NCI-H2227 treated with DMSO at 0.1 percent for 48 hours (cell line): ENCODE results near the gene ENTR1.
A peak's percentile ranks its signal among the peaks of the same experiment; 100 is the strongest.

ENCODE experiments used
- DNase-seq: peaks from one replicate; lab custom pipeline; 2025; lab: John Stamatoyannopoulos, UW

The ENTR1 gene

DNA sequence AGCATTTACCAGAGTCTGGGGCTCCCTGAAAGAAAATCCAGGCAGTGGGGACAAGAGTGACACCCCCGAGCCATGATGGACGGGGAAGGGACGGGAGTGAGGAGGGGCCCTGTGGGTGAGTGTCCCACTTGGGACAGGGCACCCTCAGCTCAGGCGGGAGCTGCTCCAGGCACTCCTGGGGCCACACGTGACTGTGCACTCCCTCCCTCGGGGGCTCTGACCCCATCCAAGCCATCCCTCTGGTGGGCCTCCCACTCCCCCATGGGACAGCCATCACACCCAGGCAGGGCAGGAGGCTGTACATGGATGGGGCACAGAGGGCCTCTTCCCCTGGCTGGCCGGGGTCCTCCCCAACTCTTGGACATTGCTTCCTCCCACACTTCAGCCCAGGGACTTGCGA lies 34.0 kb downstream of the ENTR1 start:
- DNase-seq = no peak

DNA sequence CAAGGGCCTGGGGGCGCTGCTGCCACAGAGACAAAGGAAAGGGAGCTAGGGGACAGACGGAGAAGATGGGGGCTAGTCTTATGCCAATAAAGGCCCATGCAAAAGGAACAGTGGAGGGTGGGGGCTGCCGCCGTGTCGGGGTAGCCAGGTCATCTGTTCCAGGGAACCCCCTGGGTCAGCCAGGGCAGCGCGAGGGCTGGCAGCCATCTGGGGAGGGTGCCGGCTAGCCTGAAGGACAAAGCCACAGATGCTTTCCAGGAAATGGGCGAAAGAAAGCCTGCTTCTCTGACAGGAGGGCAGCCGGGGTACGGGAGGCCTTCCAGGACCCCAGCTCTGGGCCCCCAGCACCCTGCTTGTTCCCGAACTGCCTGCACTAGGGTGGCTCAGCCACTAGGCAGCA lies 35.3 kb downstream of the ENTR1 start:
- no peak for DNase-seq

DNA sequence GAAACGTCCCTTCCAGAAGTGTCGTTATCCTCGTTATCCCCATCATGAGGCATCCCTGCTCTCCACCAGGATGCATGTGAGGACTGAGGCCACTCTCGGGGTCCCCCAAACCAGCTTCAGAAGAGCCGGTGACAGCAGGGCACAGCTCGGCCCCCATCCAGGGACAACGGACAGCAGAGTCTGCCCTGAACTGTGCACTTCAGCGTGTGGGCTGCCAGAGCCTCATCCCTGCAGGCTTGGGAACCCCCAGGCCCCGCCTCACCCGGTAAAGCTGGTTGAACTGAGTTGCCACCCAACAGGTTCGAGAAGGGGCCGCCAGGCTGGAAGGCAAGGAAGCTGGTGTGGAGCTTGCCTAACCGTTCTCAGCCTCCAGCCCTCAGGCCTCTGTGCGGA lies 36.2 kb downstream of the ENTR1 start:
- no peak for DNase-seq

DNA sequence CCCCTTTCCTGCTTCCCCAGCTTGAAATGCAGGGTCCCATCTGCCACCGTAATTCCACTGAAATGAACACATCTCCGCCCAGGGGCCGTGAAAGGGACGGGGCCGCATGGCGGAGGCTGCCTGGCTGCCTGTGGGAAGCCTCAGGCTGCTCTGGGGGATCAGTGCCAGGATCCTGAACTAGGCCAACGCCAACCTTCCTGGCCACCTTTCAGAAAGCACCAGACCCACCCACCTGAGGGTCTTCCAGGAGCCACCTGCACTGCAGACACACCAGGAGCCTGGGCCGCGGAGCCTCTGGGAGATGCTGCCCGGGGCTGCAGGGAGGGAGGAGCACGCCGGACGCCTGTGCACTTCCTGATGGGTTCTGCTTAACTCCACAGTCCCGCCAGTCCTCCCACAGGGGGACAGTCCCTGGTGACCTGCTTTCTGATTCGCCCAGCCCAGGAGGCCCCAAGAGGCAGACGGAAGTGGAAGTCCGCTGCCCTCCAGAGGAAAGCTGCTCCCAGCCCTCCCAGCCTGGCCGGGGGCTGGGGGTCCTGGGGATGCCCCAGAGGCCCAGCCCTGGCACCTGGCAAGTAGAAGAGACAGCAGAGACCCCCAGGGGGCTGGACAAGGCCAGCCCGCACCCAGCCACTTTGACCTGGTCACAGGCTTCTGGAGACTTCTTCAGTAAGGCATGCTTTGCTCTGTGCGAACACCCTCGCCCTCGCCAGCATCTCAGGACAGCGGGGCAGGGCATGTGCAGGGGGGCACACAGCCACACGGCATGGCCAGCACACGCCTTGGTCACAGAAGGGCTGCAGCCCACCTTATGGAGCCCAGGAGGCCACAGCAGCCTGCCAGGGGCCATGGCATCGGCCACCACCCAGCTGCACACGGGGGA lies 36.9 kb downstream of the ENTR1 start, which contains the start of gene CARD9:
Gene CARD9 (minus strand): TSS at position 370 of the 883 bp plus-strand sequence. CDS start 1,591 bp downstream, outside the sequence.
- DNase-seq = no peak

DNA sequence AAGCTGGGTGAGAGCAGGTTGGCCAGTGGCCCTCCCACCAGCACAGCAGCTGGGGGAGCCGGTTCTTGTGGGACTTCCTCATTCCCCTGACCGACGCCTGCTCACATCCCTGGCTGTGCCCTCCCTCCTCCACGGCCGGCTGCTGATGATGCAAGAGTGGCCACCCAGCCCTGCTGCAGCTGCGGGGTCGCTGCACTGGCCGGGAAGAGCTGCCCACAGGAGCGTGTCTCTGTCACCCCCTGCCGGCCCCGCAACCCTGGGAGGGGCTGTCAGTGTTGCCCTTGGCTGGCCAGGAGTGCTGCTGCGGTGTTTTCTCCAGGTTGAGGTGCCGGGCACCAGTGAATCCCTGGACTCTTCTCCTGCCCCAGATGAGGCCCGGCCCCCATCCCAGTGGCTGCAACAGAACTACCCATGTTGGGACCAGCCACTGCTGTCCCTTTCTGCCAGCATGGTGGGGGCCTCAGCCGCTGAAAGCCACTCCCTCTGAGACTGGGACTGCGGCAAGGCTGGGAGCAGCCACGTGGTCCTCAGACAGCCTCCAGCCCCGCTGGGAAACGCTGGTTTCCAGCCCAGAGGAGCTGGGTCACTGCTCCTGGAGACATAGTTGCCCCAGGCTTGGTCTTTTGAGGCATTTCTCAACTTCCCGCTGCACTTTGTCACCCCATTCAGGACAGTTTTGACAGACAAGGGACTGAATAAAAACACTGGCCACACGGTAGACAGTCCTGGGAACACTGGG lies 37.7 kb downstream of the ENTR1 start:
- DNase-seq = no peak

DNA sequence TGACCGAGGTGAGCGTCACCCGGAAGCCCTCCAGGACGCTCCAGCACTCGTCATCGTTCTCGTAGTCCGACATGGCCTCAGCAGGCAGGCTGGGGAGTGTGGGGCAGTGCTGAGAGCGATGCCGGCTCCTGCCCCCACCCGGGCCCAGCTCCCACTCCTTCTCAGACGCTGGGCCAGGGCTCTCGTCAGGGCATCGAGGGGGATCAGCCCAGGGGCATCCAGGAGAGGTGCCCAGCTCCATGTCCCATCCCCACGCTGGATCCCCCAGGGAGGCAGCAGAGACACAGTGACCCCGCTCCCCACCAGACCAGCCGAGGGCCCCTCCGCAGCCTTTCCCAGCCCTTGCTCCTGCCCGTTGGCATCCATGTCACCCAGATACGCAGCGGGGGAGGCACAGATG lies 38.4 kb downstream of the ENTR1 start:
- no peak for DNase-seq

DNA sequence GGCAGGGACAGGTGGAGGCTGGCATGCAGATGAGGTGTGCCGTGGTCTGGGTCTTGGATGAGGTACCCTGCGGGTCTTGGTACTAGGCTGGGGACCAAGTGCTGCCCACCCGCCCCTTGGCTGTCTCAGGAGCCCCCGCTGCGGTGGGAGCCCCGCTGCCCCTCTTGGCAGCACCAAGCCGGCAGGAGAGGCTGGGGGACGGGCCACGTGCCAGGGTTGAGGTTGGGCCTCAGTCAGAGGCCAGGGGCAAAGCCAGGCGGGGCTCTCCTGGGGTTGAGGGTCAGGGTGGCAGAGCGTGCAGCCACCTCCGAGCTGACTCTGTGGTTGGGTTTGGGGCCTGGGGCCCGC lies 38.9 kb downstream of the ENTR1 start:
- DNase-seq = no peak

DNA sequence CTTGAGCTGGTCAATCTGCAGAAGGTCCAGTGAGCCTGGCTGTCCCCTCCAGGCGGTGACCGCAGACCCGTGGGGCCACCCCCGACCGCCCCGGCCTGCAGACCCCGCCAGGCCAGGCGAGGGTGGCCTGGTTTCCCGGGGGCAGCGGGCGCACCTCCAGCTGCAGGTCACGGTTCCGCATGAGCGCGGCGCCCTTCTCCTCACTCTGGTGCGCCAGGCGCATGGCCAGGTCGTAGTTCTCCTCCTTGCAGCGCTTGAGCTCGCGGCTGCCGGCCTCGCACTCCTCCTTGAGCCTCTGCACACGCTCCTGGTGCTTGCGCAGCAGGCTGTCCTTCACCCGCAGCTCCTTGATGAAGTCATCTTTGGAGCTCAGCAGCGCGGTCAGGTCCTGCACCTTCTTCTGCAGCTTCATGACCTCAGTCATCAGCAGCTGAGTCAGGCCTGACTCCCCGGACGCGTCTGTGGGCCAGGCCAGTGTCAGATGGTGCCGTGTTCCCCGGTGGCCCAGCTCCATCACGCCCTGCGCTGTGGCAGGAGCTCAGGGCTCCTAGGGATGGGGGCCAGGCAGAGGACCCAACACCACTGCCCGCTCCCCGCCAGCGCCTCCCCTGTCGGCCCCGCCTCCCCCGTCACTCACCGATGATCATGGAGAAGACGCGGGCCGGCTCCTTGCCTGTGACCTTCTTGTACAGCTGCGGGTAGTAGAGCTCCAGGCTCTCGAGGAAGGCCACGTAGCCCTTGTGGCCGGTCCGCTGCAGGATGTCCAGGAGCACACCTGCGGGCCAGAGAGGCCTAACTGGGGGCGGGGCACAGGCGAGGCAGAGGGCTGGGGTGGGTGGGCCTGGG lies 39.5 kb downstream of the ENTR1 start:
- DNase-seq = no peak

DNA sequence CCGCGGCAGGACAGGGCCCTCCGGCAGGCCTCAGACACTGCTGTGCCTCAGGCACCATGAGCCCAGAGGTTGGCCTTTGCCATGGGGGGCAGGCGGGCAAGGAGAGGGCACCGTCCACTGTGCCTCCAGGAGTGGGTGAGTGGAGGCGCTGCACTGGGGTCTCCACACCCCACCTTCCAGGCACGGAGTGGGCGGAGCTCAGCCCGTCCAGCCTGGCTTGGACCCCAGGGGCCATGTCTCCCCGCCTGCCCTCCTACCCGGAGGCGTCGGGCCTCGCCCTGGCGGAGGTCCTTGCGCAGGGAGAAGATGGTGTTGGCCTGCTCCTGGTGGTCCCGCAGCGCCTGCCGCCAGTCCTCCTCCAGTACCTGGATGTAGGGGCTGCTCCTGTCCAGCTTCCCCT lies 40.4 kb downstream of the ENTR1 start:
- no peak for DNase-seq

DNA sequence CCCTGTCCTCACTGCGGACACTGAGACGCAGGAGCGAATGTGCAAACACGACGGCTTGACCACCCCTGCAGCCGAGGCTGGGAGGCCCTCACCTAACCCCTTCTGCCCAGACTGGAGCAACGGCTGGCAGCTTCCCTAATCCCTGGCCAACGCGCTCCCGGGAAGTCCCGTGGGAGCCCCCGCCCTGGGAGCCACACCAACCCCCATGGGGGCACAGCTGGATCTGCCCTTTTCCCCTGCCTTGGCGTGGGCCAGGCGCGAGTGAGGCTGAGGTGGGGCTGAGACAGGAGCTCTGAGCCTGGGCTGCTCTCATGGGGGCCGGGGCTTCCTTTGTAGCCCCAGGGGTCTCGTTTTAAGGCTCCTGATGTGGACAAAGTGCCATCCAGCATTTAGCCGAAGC lies 42.2 kb downstream of the ENTR1 start:
- no peak for DNase-seq

DNA sequence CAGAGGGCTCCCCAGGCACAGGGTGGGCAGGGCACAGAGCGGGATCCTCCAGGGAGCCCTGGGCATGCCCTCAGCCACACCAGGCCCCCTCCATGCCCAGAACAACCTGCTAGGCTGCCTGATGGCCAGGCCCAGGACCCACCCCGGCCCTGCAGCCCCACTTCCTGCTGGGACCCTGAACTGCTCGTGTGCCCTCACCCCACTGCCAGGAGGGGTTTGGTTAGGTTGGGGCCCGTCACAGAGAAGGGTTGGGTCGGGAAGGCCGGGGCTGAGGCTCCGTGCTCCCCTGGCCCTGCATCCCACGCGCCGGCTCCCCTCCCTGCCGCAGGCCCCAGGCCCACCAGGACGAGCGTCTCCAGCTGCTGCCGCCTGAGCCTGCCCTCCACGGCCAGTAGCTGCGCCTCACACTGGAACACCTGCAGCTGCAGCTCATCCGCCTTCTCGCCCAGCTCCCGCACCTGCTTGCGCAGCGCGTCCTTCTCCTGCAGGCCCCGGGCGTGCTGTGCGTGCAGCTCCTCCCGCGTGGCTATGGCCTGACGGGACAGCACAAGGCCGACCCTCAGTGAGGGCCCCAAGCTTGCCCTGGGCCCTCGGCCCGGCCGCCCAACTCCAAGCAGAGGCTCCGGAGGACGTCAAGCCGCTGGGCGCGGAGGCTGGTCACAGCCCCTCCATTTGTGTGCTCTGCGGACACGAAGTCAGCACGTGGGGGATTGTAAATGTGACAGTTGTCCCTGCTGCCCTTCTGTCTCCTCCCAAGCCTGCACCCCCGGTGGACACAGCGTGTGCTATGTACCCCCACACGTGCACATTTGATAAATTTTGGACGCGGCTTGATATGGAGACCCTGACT lies 42.9 kb downstream of the ENTR1 start:
- DNase-seq = no peak

DNA sequence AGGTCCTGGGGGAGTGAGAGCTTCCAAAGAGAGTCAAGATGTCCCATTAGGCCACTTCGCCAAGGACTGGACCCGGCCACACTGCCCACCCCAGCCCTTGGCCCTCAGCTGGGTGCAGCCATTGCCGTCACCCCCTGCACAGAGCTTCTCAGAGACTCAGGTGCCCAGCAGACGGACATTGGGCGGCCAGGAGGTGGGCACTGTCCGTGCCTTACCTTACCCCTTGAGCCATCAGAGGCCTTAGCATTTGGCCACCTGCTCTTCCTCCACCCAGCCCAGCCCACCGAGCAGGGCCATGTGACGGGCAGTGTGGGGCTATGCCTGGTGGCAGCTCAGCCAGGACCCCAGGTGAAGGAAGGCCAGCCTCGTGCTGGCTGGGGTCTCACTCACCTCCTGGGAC lies 43.6 kb downstream of the ENTR1 start:
- no peak for DNase-seq

DNA sequence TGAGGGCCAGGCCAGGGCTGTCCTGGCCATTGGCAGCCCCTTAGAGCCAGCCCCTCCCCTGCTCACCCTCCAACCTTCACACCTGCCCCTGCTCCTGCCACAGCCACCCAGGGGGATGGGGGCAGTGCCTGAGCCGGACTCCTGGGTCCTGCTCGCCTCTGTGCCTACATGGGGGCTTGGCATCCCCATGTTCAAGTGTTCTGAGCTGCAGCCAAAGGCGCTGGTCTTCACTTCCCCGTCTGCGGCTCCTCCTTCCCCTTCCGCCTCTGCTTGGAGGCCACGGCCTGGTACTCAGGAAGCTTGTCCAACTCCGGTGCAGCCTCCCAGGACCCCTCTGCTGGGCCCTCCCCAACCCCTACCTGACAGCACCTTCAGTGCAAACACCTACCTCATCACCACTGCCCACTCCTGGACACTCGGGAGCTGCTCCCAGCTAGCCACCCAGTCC lies 44.6 kb downstream of the ENTR1 start:
- DNase-seq = no peak

DNA sequence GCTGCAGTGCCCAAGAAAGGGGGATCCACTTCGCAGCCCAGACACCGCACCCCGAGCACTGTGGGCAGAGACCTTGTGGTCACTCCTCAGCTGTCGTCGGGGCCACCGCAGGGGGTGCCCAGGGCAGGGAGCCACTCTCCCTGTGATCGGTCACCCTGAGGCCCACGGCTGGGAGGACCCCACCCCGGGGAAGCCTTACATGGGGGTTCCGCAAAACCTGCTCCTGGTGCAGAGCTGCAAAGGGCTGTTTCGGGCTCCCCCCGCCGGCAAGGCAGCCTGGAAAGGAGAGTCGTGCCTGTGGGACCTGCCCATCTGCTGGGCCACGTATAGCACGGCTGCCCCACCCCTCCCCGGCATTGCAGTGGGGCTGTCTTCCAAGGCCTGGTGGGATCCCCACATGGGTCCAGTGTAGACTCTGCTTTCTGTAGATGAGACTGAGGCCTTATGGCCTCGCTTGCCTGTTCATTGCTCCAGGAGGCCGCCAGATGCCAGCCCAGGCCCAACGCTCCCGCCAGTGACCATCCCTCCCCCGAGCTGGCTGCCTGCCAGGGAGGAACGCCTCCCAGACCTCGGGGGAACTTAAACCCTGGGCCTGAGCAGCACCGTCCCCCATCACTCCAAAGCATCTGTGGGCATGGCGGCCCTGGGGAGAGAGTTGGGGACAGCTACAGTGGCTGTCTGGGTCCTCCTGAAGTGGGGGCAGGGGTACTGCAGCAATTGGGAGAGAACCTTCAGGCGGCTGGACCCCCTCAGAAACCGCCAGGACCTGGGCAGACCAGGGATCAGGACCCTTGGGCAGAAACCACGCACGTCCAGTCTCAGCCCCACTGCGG lies 45.3 kb downstream of the ENTR1 start:
- peak; percentile 10 for DNase-seq

DNA sequence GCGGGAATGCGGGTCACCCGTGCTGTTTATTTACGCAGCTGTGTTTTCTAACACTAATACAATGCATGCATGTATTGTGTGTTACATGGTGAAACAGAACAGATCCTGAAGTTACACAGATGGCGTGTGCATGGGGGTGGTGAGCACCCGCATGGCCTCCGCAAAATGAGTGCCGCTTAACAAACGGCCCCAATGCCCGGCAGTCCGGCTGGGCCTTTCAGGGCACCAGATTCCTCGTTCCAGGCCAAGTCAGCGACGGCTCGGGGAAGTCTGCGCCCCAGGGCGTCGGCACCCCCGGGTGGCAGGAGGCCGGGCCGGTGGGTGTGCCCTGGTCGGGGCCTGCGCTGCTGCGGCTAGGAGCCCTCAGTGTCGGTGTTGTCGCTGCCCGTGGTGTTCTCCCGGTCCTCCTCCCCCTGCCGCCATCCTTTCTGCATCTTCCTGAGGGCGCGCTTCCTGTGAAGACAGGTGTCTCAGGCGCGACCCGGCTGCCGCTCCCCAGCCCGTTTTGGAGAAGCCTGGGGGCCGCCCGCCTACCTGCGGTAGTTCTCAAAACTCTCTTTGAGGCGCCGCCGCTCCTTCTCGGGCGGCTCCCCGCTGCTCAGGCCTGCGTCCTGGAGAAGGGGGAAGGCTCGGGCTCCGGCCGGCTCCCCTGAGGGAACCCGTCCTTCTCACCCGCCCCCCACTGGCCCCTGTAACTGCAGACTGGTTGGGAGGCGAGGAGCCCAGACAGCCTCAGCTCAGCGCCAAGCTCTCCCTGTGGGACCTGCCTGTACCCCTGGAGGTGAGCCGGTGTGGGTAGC lies 46.3 kb downstream of the ENTR1 start:
- DNase-seq = no peak

DNA sequence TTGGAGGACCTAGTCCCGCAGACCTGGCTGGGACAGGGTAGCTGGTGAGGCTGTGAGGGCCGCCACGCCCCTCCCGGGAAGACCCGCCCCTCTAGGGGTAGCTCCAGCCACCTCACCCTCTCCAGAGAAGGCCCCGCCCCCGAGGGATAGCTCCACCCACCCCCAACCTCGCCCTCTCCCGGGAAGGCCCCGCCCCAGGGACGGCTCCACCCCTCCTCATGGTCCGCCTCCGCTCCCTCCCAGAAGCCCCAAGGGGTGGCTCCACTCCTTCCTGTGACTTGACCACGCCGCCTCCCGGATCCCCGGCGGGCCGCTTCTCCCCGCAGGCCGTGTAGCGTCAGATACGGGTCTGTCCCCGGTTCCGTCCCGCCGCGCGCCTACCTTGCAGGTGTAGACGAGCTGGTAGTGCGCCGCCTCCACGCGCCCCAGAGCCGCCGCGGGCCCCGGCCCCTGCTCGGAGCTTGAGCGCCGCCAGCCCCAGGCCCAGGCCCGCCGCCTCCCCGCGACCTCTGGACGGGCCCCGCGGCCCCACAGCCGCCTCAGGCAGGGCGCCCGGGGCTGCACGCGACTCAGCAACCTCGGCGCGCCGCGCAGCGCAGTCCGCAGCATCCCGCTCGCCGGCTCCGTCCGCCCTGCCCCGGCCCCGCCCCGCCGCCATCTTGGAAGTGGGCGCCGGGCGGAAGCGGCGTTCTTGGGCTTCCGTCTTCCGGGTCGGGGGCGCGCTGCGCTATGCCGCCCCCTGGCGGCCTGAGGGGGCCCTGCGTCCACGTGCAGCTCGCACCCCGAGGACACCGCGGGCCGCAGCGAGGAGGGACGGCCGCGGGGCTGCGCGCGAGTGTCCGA lies 47.1 kb downstream of the ENTR1 start, which contains the start of gene DNLZ:
Gene DNLZ (minus strand): TSS at position 639 of the 843 bp plus-strand sequence. CDS start 30 bp downstream, at position 609.
- DNase-seq = peak; percentile 64

DNA sequence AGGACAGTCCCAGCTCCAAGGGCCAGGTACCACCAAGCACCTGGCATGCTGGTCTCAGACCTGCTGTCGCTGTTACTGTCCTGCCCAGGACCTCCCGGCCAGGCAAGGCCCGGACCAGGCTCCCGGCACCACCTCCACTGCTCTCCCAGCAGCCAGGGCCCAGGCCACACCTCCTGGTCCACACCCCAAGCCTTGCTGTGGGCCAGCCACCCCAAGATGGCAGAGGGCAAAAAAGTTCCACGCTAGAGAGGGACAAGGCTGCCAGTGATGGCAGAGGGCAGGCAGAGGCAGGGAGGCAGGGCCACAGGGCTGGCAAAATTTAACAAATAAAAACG lies 48.0 kb downstream of the ENTR1 start:
- no peak for DNase-seq

DNA sequence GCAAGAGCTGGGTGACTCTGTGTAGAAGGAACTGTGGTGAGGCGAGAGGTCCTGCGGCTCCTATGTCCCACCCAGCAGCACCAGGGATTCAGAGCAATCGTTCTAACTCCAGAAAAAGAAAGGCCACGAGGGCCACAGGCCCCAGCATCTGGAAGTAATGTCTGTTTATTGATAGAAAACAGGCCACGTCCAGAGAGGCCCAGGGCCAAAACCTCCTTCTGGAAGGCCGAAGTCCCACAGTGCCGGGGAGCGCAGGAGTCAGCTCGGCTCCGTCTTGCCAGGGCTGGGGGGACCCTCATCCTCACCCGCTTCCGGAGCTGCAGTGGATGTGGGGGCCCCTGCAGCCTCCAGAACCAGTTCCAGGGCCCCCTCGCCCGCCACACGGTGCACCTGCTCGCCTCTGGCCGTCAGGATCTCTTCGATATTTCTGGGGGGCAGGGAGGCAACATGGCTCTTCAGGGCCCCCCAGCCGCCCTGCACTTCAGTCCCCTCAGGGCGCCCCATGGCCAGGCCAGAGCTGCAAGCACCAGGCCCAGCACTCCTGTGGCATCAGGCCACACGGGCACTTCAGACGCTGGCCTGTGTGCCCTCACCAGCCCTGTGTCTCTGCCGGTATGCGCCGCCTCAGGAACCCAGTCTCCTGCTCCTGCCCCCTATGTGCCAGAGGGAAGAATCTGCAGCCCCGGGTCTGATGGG lies 48.5 kb downstream of the ENTR1 start:
- DNase-seq = no peak
